Hepatocyte (in vitro differentiated cells): ENCODE data around the gene PDE4D. TPM values are rescaled to one million over a fixed set of nuclear protein-coding genes. Genes with fewer than 3 reads are reported as not detected.
"Not testable (repeated sequence)": the region's sequence is repeated elsewhere in the genome, so short reads cannot be mapped to it uniquely, and the experiment has no call there.

Source experiments
- DNase-seq: peaks from one replicate; pipeline ENCODE4 v3.0.0-alpha.2; 2016; ENCODE audit warnings: low spot score
- H2AFZ ChIP-seq: fragments of 200-600 bp; sonication (generic); 2 replicates; pipeline ENCODE4 v1.6.0; 2016; ENCODE audit warnings: antibody characterized with exemption, mild to moderate bottlenecking
- H3K27ac ChIP-seq: fragments of 200-600 bp; sonication (generic); 2 replicates; pipeline ENCODE4 v1.5.1; 2016; ENCODE audit warnings: mild to moderate bottlenecking
- H3K27me3 ChIP-seq: fragments of 200-600 bp; sonication (generic); 2 replicates; pipeline ENCODE4 v1.6.1; 2016
- H3K36me3 ChIP-seq: fragments of 200-600 bp; sonication (generic); replicated peaks from 2 replicates; pipeline ENCODE4 v1.5.1; 2016; ENCODE audit warnings: low read depth; ENCODE audit not compliant: insufficient read depth
- H3K4me1 ChIP-seq: fragments of 200-600 bp; sonication (generic); 2 replicates; pipeline ENCODE4 v1.5.1; 2016; ENCODE audit warnings: mild to moderate bottlenecking, moderate library complexity; ENCODE audit not compliant: insufficient read depth
- H3K4me2 ChIP-seq: fragments of 200-600 bp; sonication (generic); 2 replicates; pipeline ENCODE4 v1.6.0; 2016
- H3K4me3 ChIP-seq: fragments of 200-600 bp; sonication (generic); 2 replicates; pipeline ENCODE4 v1.5.1; 2016; ENCODE audit warnings: mild to moderate bottlenecking
- H3K79me2 ChIP-seq: fragments of 200-600 bp; sonication (generic); 2 replicates; pipeline ENCODE4 v1.6.0; 2017; ENCODE audit warnings: mild to moderate bottlenecking
- H3K9me2 ChIP-seq: fragments of 200-600 bp; sonication (generic); replicated peaks from 2 replicates; pipeline ENCODE4 v1.6.0; 2017; ENCODE audit warnings: mild to moderate bottlenecking; ENCODE audit not compliant: insufficient read depth
- H3K9me3 ChIP-seq: fragments of 200-600 bp; sonication (generic); 2 replicates; pipeline ENCODE4 v1.5.1; 2016; ENCODE audit warnings: low read depth, mild to moderate bottlenecking
- H4K20me1 ChIP-seq: fragments of 200-600 bp; sonication (generic); 2 replicates; pipeline ENCODE4 v1.6.0; 2016; ENCODE audit warnings: mild to moderate bottlenecking; ENCODE audit not compliant: insufficient read depth, poor library complexity, severe bottlenecking
- EZH2 ChIP-seq: fragments of 200-600 bp; sonication (generic); IDR thresholded peaks from 2 replicates; pipeline ENCODE4 v1.6.1; 2016; ENCODE audit warnings: antibody characterized with exemption, mild to moderate bottlenecking, borderline replicate concordance
- EZH2phosphoT487 ChIP-seq: fragments of 200-600 bp; sonication (generic); IDR thresholded peaks from one replicate; pipeline ENCODE4 v1.6.1; 2018; ENCODE audit warnings: antibody characterized with exemption, mild to moderate bottlenecking, low read depth, moderate library complexity; ENCODE audit not compliant: unreplicated experiment, severe bottlenecking
- WGBS: methylation state at CpG from one replicate; pipeline ENCODE4 v1.1.6; 2016; ENCODE audit warnings: low lambda C conversion rate; ENCODE audit errors: missing lambda C conversion rate; 5-methylcytosine and 5-hydroxymethylcytosine counted together
- polyA plus RNA-seq: library from polyadenylated mRNA; unstranded; fragments of >200 nt; fragmentation: Nextera tagmentation; extraction: Ambion mirVana; gene quantifications from 2 replicates; pipeline ENCODE4 v1.2.1, GENCODE V29; 2016
- total RNA-seq: library from RNA; depleted of rRNA; stranded (reverse); fragments of >200 nt; gene quantifications from 2 replicates; pipeline ENCODE4 v1.2.3, GENCODE V29; 2014
- TF ChIP-seq, protein P1 (sequence below): fragments of 200-600 bp; sonication (generic); IDR thresholded peaks from 2 replicates; pipeline ENCODE4 v1.5.1; 2016; ENCODE audit warnings: antibody characterized with exemption, mild to moderate bottlenecking; ENCODE audit not compliant: poor library complexity

PDE4D gene
- total and polyA plus RNA-seq, 2 experiments from 2014 or later = 14.5 to 45.2 TPM

DNA sequence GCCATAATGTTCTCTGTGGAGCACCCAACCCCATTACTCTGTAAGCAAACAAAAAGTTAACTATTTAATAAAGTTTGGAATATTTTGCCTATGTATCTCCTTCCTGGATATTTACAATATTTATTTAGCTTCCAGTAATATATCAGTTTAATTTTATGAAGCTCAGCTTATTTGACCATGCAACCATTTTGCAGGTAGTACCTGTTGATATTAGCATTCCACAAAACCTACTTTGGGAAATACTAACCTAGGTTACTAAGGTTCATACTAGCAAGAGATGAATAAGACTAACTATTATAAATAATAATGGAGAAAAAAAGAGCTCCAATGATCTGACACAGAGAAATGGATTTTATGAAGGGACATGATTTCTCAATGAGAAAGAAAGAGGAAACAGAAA is 506.4 kb downstream of the PDE4D start:
- no peak overlapping the region for H3K4me3 ChIP-seq
- H3K36me3 ChIP-seq = no peaks in the 10 kb centered on the region
- no peaks in the 10 kb centered on the region for H3K9me2 ChIP-seq
- no peaks in the 10 kb centered on the region for H4K20me1 ChIP-seq
- H2AFZ ChIP-seq = no peak overlapping the region
- H3K27ac ChIP-seq = no peak overlapping the region
- DNase-seq = no peak
- H3K79me2 ChIP-seq = no peaks in the 10 kb centered on the region
- no peaks in the 10 kb centered on the region for H3K4me1 ChIP-seq
- H3K4me2 ChIP-seq = no peak overlapping the region
- H3K9me3 ChIP-seq = no peaks in the 10 kb centered on the region
- H3K27me3 ChIP-seq = no peaks in the 10 kb centered on the region
- TF ChIP-seq EZH2 (no peak), EZH2phosphoT487 (no peak)
- TF ChIP-seq, protein P1, sequence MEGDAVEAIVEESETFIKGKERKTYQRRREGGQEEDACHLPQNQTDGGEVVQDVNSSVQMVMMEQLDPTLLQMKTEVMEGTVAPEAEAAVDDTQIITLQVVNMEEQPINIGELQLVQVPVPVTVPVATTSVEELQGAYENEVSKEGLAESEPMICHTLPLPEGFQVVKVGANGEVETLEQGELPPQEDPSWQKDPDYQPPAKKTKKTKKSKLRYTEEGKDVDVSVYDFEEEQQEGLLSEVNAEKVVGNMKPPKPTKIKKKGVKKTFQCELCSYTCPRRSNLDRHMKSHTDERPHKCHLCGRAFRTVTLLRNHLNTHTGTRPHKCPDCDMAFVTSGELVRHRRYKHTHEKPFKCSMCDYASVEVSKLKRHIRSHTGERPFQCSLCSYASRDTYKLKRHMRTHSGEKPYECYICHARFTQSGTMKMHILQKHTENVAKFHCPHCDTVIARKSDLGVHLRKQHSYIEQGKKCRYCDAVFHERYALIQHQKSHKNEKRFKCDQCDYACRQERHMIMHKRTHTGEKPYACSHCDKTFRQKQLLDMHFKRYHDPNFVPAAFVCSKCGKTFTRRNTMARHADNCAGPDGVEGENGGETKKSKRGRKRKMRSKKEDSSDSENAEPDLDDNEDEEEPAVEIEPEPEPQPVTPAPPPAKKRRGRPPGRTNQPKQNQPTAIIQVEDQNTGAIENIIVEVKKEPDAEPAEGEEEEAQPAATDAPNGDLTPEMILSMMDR = no peak

DNA sequence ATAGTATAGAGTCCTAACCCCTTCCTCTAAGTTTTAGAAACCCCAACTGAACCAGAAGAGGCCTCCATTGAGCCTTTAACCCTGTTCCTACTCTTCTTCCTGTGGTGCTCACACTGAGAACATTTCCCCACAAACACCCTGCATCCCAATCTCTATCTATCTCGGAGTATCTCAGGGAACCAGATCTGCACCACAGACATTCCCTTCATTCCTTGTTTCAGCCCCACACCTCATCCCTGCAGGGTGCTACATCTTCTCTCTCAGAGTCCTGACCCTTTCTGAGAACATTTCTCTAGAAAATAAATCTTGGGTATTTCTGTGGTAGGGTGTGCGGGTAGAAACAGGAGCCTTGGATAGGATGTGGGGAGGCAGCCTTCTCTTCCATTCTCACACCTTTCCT is 507.8 kb downstream of the PDE4D start:
- H3K9me3 ChIP-seq = no peaks in the 10 kb centered on the region
- H3K27ac ChIP-seq = no peak overlapping the region
- no peaks in the 10 kb centered on the region for H3K27me3 ChIP-seq
- H3K9me2 ChIP-seq = no peaks in the 10 kb centered on the region
- H3K4me3 ChIP-seq = no peak overlapping the region
- H3K4me2 ChIP-seq = no peak overlapping the region
- H3K4me1 ChIP-seq = peaks cover 4% of the 10 kb centered on the region
- no peaks in the 10 kb centered on the region for H4K20me1 ChIP-seq
- DNase-seq = no peak
- TF ChIP-seq, protein P1 = no peak
- no peaks in the 10 kb centered on the region for H3K79me2 ChIP-seq
- H3K36me3 ChIP-seq = no peaks in the 10 kb centered on the region
- 59% methylated on average over 2 of the region's 2 CpGs for WGBS
- no peak overlapping the region for H2AFZ ChIP-seq

DNA sequence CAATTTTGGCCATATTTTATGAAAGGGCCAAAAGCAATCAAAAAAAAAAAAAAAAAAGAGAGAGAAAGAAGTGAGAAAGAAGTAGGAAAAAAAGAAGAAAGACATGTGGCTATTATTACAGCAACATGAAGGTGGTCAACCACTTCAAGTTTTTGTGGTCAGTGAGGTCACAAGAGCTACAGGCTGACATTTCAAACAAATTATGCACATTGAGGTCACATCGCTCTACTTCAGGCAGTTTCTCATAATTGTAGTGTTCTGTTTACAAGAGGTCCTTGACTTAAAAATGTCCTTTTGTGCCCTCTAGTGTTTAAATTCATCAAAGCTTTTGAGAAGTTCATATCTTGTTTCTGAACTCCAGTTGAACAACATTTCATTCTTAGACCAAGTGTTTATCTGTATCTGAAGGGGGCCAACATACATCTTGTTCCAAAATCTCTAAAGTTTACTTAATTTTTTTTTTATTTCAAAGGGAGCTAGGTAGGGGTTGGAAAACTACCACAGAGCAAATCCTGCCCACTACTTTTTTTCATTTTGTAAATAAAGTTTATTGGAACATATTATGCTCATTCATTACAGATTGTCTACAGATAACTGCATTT is 513.1 kb downstream of the PDE4D start:
- no peak overlapping the region for H3K4me3 ChIP-seq
- H3K27me3 ChIP-seq = no peaks in the 10 kb centered on the region
- peak; percentile 73 for DNase-seq
- TF ChIP-seq EZH2phosphoT487 = no peak
- TF ChIP-seq, protein P1 = peak; percentile 69
- TF ChIP-seq EZH2 = no peak
- no peak overlapping the region for H3K4me2 ChIP-seq
- no peaks in the 10 kb centered on the region for H3K79me2 ChIP-seq
- no peaks in the 10 kb centered on the region for H3K9me2 ChIP-seq
- H2AFZ ChIP-seq = no peak overlapping the region
- peaks cover 4% of the 10 kb centered on the region for H3K4me1 ChIP-seq
- H3K36me3 ChIP-seq = no peaks in the 10 kb centered on the region
- H4K20me1 ChIP-seq = no peaks in the 10 kb centered on the region
- no peaks in the 10 kb centered on the region for H3K9me3 ChIP-seq
- H3K27ac ChIP-seq = no peak overlapping the region
- 24% methylated on average over 1 of the region's 1 CpG for WGBS

DNA sequence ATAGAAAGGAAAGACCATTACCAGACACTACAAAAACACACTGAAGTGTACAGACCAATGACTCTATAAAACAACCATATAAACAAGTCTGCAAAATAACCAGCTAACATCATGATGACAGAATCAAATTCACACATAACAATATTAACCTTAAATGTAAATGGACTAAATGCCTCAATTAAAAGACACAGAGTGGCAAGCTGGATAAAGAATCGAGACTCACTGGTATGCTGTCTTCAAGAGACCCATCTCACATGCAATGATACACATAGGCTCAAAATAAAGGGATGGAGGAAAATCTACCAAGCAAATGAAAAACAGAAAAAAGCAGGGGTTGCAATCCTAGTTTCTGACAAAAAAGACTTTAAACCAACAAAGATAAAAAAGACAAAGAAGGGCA is 519.5 kb downstream of the PDE4D start:
- H3K4me2 ChIP-seq, H3K79me2 ChIP-seq, H2AFZ ChIP-seq, H3K4me3 ChIP-seq, H3K9me3 ChIP-seq, H3K9me2 ChIP-seq, H3K36me3 ChIP-seq, H3K27me3 ChIP-seq, H3K27ac ChIP-seq, DNase-seq, H4K20me1 ChIP-seq, H3K4me1 ChIP-seq: not testable (repeated sequence)
- 83% methylated on average over 1 of the region's 1 CpG for WGBS
